Naive thymus-derived CD4-positive, alpha-beta T cell (primary cell): ENCODE data around the gene POLR2H. TPM values are rescaled to one million over a fixed set of nuclear protein-coding genes. Genes with fewer than 3 reads are reported as not detected.

Source experiments
- ATAC-seq: fragments of 150-1000 bp; cut with Tn5 transposase; 2 replicates; pipeline ENCODE4 v1.10.0; 2021; ENCODE audit warnings: mild to moderate bottlenecking, moderate library complexity
- CTCF ChIA-PET: fragments of 350-600 bp; sonication (Branson Sonifier 250); formaldehyde crosslinking; loops from one replicate; lab custom pipeline; 2021; ENCODE audit warnings: antibody characterized with exemption; lab: Charles Lee
- POLR2A ChIA-PET: fragments of 350-600 bp; sonication (Branson Sonifier 250); formaldehyde crosslinking; loops from one replicate; lab custom pipeline; 2021; ENCODE audit warnings: antibody characterized with exemption, inconsistent platforms; lab: Charles Lee
- DNase-seq, 9 donors: peaks; one replicate each; pipeline versions ENCODE4 v3.0.0 to v3.0.0-alpha.2; 2020 to 2022; ENCODE audit warnings: mixed read lengths in 1 of 9
- H3K27ac ChIP-seq: one replicate; pipeline ENCODE4 v1.7.0; 2013; ENCODE audit warnings: mild to moderate bottlenecking, low read depth, low read length, moderate library complexity
- H3K27me3 ChIP-seq, 2 donors: one replicate each; pipeline ENCODE4 v1.7.0; 2013; ENCODE audit warnings: low read length in 2 of 2, mild to moderate bottlenecking in 2 of 2, moderate library complexity in 2 of 2; ENCODE audit not compliant: control insufficient read depth in 2 of 2, insufficient read depth in 2 of 2
- H3K36me3 ChIP-seq, 3 experiments: 1 replicate in 2 of 3; 2 replicates in 1 of 3; pipeline ENCODE4 v1.7.0; 2013; ENCODE audit warnings: low read length in 3 of 3, mild to moderate bottlenecking in 3 of 3, moderate library complexity in 1 of 3; ENCODE audit not compliant: insufficient read depth in 3 of 3, control insufficient read depth in 2 of 3
- H3K4me1 ChIP-seq, 2 donors: one replicate each; pipeline ENCODE4 v1.7.0; 2013; ENCODE audit warnings: low read length in 2 of 2, mild to moderate bottlenecking in 2 of 2, moderate library complexity in 1 of 2; ENCODE audit not compliant: control insufficient read depth in 2 of 2, insufficient read depth in 2 of 2
- H3K4me3 ChIP-seq: 2 replicates; pipeline ENCODE4 v1.7.0; 2013; ENCODE audit warnings: mild to moderate bottlenecking, low read length
- H3K9me3 ChIP-seq, 3 experiments: 1 replicate in 2 of 3; 2 replicates in 1 of 3; pipeline ENCODE4 v1.7.0; 2013; ENCODE audit warnings: low read length in 3 of 3; ENCODE audit not compliant: control insufficient read depth in 2 of 3
- H3K27ac Mint-ChIP-seq, 9 donors: one replicate each; pipeline ENCODE4 v1.8.0; 2020 to 2022; ENCODE audit warnings: mixed read lengths in 9 of 9, mild to moderate bottlenecking in 8 of 9, moderate library complexity in 5 of 9, inconsistent platforms in 2 of 9
- H3K27me3 Mint-ChIP-seq, 5 donors: one replicate each; pipeline ENCODE4 v1.8.0; 2021 to 2022; ENCODE audit warnings: mixed read lengths in 5 of 5, mild to moderate bottlenecking in 1 of 5
- H3K36me3 Mint-ChIP-seq, 5 donors: one replicate each; pipeline ENCODE4 v1.8.0; 2020 to 2022; ENCODE audit warnings: mixed read lengths in 5 of 5, mild to moderate bottlenecking in 3 of 5, inconsistent platforms in 1 of 5
- H3K4me1 Mint-ChIP-seq, 7 donors: one replicate each; pipeline ENCODE4 v1.8.0; 2020 to 2022; ENCODE audit warnings: mixed read lengths in 7 of 7, mild to moderate bottlenecking in 3 of 7, inconsistent platforms in 1 of 7
- H3K4me3 Mint-ChIP-seq, 10 donors: one replicate each; pipeline ENCODE4 v1.8.0; 2020 to 2022; ENCODE audit warnings: mild to moderate bottlenecking in 10 of 10, mixed read lengths in 10 of 10, moderate library complexity in 6 of 10, inconsistent platforms in 2 of 10
- H3K9me3 Mint-ChIP-seq, 11 donors: one replicate each; pipeline ENCODE4 v1.8.0; 2020 to 2022; ENCODE audit warnings: mixed read lengths in 11 of 11, mild to moderate bottlenecking in 4 of 11, inconsistent platforms in 1 of 11, moderate library complexity in 1 of 11
- intact Hi-C, 2 donors: fragments of 100-400 bp; cut with micrococcal nuclease; formaldehyde crosslinking; loops; one replicate each; pipeline ENCODE4 v1.15.1; 2023
- polyA plus RNA-seq, 2 donors: library from polyadenylated mRNA; unstranded; fragments of 300-500 nt; fragmentation: Illumina TruSeq; gene quantifications; one replicate each; pipeline ENCODE4 v1.2.3, GENCODE V29; 2021
- total RNA-seq, 6 experiments: library from RNA in 5 of 6; stranded (reverse) in 5 of 6; gene quantifications; 1 replicate in 5 of 6; 2 replicates in 1 of 6; pipeline ENCODE4 v1.2.3 and lab custom pipeline; 2021 to 2026

Gene POLR2H
- total and polyA plus RNA-seq, 7 experiments from 2014 or later: 34.9 to 112 (median 60.1) TPM

GRCh38 chr3:184353546-184353941, 8.0 kb upstream of the POLR2H start:
- H3K27ac Mint-ChIP-seq: no peak overlapping the region
- intact Hi-C loops: no loop called here
- ATAC-seq: no peak

DNA sequence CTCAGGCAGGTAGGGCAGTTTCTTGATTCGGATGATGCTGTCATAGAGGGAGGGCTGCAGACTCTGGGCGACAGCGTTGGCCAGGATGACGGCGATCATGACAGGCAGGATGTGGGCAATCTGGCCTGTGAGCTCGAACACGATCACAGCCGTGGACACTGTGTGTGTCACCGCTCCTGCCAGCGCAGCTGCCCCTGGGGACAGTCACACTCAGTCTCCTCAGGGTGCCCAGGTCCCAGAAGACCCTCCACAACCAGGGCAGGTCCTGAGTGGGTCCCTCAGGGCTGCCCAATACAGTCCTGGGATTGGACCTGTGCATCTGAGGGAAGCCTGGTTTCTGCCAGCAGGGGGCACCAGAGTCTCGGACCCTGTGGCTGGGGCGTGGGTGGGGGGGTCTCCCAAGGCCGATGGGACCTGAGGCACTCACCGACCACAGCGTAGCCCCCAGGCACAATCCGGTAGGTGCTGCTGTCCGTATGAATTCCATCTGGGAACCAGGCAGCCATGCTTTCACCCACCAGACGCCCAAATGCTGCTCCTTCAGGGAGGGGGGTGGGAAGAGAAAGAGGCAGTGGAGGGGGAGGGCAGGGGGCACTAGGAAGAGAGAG, 7.3 kb upstream of the POLR2H start:
- H3K4me3 Mint-ChIP-seq: no peak overlapping the region
- H3K4me1 Mint-ChIP-seq: peaks cover 0 to 2% (median 0%) of the 10 kb centered on the region in 7 donors
- H3K4me3 ChIP-seq: no peak overlapping the region
- intact Hi-C loops: loop anchor here in 1 of 2 donors (1.0 kb wide), 2 partner anchors 159 to 190 kb away; no protein-coding TSS in a partner anchor
- H3K9me3 Mint-ChIP-seq: no peaks in the 10 kb centered on the region
- CTCF ChIA-PET: interaction anchor here (0.5 to 4.5 kb wide), 10 partner anchors 18 to 1254 kb away, joined by 3 to 24 read pairs (median 4); no protein-coding TSS in a partner anchor
- no peaks in the 10 kb centered on the region for H3K27me3 Mint-ChIP-seq
- no peaks in the 10 kb centered on the region for H3K36me3 Mint-ChIP-seq
- H3K27ac ChIP-seq: no peak overlapping the region
- H3K27ac Mint-ChIP-seq: peak overlapping the region in 1 of 9 donors; percentile 55
- no peaks in the 10 kb centered on the region for H3K27me3 ChIP-seq
- DNase-seq: peak; percentile 21 to 64 (median 48)
- peaks cover 0 to 7% of the 10 kb centered on the region in 2 donors for H3K4me1 ChIP-seq
- no peaks in the 10 kb centered on the region for H3K9me3 ChIP-seq
- POLR2A ChIA-PET: interaction anchor here (0.8 to 1.4 kb wide), 2 partner anchors 9 to 172 kb away, joined by 3 to 6 read pairs; no protein-coding TSS in a partner anchor
- no peaks in the 10 kb centered on the region for H3K36me3 ChIP-seq
- peak; percentile 78 for ATAC-seq

More at GRCh38 chr3:184353546-184353941, 8.0 kb upstream of the POLR2H start:
- DNase-seq: no peak
- H3K27me3 ChIP-seq: no peaks in the 10 kb centered on the region
- Mint-ChIP-seq H3K27me3 (no peaks in the 10 kb centered on the region), H3K4me3 (no peak overlapping the region), H3K36me3 (no peaks in the 10 kb centered on the region), H3K4me1 (peaks cover 0 to 2% (median 0%) of the 10 kb centered on the region in 7 donors), H3K9me3 (no peaks in the 10 kb centered on the region)
- no peaks in the 10 kb centered on the region for H3K9me3 ChIP-seq
- no peak overlapping the region for H3K4me3 ChIP-seq
- no peaks in the 10 kb centered on the region for H3K36me3 ChIP-seq
- CTCF ChIA-PET: interaction anchor here (0.5 to 4.5 kb wide), 9 partner anchors 18 to 1254 kb away, joined by 3 to 24 read pairs (median 4); no protein-coding TSS in a partner anchor
- POLR2A ChIA-PET: interaction anchor here (0.8 to 1.4 kb wide), 2 partner anchors 9 to 172 kb away, joined by 3 to 6 read pairs; no protein-coding TSS in a partner anchor
- H3K4me1 ChIP-seq: peaks cover 0 to 7% of the 10 kb centered on the region in 2 donors
- no peak overlapping the region for H3K27ac ChIP-seq

- H3K36me3 Mint-ChIP-seq: no peaks in the 10 kb centered on the region
- ATAC-seq: no peak
- CTCF ChIA-PET: interaction anchor here (0.6 to 3.4 kb wide), 5 partner anchors 17 to 195 kb away, joined by 3 to 24 read pairs (median 4); no protein-coding TSS in a partner anchor
Observed at GRCh38 chr3:184354754-184355153, 6.8 kb upstream of the POLR2H start.

GRCh38 chr3:184355261-184356040, 6.1 kb upstream of the POLR2H start:
- ChIA-PET CTCF (interaction anchor here (0.6 to 3.4 kb wide), 5 partner anchors 16 to 196 kb away, joined by 3 to 24 read pairs (median 4); no protein-coding TSS in a partner anchor), POLR2A (no interaction called here)
- Histone ChIP-seq H3K36me3 (no peaks in the 10 kb centered on the region), H3K9me3 (no peaks in the 10 kb centered on the region), H3K4me1 (peaks cover 0 to 7% of the 10 kb centered on the region in 2 donors), H3K4me3 (no peak overlapping the region), H3K27ac (no peak overlapping the region), H3K27me3 (no peaks in the 10 kb centered on the region)
- Mint-ChIP-seq H3K36me3 (no peaks in the 10 kb centered on the region), H3K4me3 (no peak overlapping the region), H3K27ac (peak overlapping the region in 1 of 9 donors; percentile 40), H3K9me3 (no peaks in the 10 kb centered on the region), H3K4me1 (peaks cover 0 to 7% (median 6%) of the 10 kb centered on the region in 7 donors), H3K27me3 (peaks cover 0 to 6% (median 0%) of the 10 kb centered on the region in 5 donors)
- DNase-seq: no peak
- ATAC-seq: no peak
- intact Hi-C loops: no loop called here

More at GRCh38 chr3:184354754-184355153, 6.8 kb upstream of the POLR2H start:
- no peak for DNase-seq
- Histone ChIP-seq H3K4me1 (peaks cover 0 to 7% of the 10 kb centered on the region in 2 donors), H3K27me3 (no peaks in the 10 kb centered on the region), H3K36me3 (no peaks in the 10 kb centered on the region), H3K9me3 (no peaks in the 10 kb centered on the region), H3K4me3 (no peak overlapping the region), H3K27ac (no peak overlapping the region)
- H3K27ac Mint-ChIP-seq: no peak overlapping the region
- intact Hi-C loops: loop anchor here in 1 of 2 donors (1.0 kb wide), 2 partner anchors 159 to 190 kb away; no protein-coding TSS in a partner anchor
- no peaks in the 10 kb centered on the region for H3K9me3 Mint-ChIP-seq
- POLR2A ChIA-PET: no interaction called here
- no peaks in the 10 kb centered on the region for H3K27me3 Mint-ChIP-seq
- peaks cover 0 to 3% (median under 1%) of the 10 kb centered on the region in 7 donors for H3K4me1 Mint-ChIP-seq
- no peak overlapping the region for H3K4me3 Mint-ChIP-seq

GRCh38 chr3:184357248-184358123, 4.0 kb upstream of the POLR2H start:
- no peak overlapping the region for H3K4me3 ChIP-seq
- ATAC-seq (no peak), DNase-seq (no peak)
- Mint-ChIP-seq H3K4me1 (peaks cover 5 to 15% (median 9%) of the 10 kb centered on the region in 7 donors), H3K36me3 (no peaks in the 10 kb centered on the region), H3K4me3 (peak overlapping the region in 1 of 10 donors; percentile 74), H3K27ac (no peak overlapping the region), H3K27me3 (peaks cover 0 to 10% (median 0%) of the 10 kb centered on the region in 5 donors), H3K9me3 (no peaks in the 10 kb centered on the region)
- peaks cover 0 to 13% of the 10 kb centered on the region in 2 donors for H3K4me1 ChIP-seq
- no peaks in the 10 kb centered on the region for H3K9me3 ChIP-seq
- POLR2A ChIA-PET: no interaction called here
- H3K27ac ChIP-seq: no peak overlapping the region
- CTCF ChIA-PET: no interaction called here
- intact Hi-C loops: no loop called here
- peaks cover 0 to 3% (median 0%) of the 10 kb centered on the region in 3 experiments for H3K36me3 ChIP-seq
- no peaks in the 10 kb centered on the region for H3K27me3 ChIP-seq
